Stimulated activated naive CD4-positive, alpha-beta T cell (primary cell): ENCODE measurements around the gene NPAS4.
"Not testable (repeated sequence)": the region's sequence is repeated elsewhere in the genome, so short reads cannot be mapped to it uniquely, and the experiment has no call there.

Source experiments
- DNase-seq, 6 experiments: peaks; one replicate each; lab custom pipeline; 2025; lab: John Stamatoyannopoulos, UW

NPAS4 gene

GRCh38 chr11:66454828-66455227, 34.0 kb downstream of the NPAS4 start:
- DNase-seq: no peak

DNA sequence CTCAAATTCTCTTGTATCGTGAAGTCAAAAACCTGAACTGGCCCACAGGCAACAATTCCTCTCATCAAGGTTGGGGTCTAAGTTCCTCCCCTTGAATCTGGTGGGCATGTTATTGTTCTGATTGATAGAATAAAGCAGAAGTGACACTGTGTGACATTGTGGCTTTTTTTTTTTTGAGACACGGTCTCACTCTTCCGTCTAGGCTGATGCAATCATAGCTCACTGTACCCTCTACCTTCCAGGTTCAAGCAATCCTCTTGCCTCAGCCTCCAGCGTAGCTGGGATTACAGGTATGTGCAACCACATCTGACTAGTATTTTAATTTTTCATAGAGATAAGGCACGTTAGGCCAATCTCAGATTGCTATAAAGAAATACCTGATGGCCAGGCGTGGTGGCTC, 37.0 kb downstream of the NPAS4 start:
- no peak for DNase-seq

- no peak for DNase-seq
Measured at GRCh38 chr11:66459138-66459778, 38.4 kb downstream of the NPAS4 start.

- no peak for DNase-seq
Measured at GRCh38 chr11:66462010-66462409, 41.2 kb downstream of the NPAS4 start.

GRCh38 chr11:66462911-66463310, 42.1 kb downstream of the NPAS4 start:
- no peak for DNase-seq

GRCh38 chr11:66464116-66464515, 43.3 kb downstream of the NPAS4 start:
- not testable (repeated sequence) for DNase-seq

DNA sequence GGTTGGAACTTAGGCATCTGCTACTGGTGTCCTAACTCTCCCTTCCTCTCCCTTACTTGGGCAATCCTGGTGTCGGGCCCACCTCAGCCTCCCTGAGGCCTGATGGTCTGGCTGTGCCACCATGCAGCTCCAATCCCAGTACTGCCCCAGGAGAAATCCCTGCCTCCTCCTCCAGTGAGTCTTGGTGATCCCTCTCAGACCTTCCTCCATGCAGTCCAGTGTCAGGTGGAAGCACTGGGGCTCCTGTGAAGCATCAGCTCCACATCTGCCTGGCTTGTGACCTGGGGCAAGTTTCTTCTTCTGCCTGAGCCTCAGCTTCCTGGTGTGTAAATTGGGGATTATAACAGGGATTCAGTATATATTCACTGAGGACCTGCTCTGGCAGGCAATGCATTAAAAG, 44.1 kb downstream of the NPAS4 start:
- no peak for DNase-seq

DNA sequence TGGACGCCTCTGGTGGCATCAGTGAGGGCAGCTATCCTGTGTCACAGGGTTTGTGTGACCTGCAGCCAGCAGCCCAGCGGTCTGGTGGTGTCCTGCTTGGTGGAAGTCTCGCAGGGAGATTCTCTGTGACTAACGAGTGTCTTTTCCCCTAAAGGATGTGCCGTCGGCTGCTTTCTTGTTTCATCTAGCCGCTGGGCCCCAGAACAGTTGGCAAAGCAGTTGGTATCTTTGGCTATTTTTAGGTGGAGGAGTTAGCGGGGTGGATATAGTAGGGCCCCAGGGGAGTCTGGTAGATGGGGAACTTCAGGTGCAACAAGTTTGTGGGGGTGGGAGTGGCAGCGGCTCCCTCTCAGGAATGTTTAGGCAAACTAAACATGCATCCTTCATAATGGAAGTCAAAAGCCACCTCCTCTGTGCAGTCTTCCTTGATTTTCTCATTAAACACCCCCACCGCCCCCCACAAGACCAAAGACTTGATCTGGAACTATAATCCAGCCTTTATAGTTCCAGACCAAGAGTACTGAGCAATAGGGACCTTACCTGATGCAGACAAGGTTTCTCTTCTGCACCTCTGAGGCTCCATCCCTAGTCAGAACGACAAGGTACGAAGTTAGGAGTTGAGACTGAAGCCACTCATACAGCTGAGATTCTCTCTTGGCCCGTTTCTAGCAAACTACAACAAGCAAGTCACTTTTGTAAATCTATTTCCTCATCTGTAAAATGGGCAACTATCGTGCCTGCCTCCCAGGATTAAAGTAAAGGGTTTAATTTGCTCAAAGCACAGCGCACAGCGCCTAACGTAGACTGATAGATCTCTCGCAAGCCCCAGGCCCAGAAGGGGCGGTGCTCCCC, 44.8 kb downstream of the NPAS4 start:
- DNase-seq: no peak

GRCh38 chr11:66466225-66467033, 45.6 kb downstream of the NPAS4 start, which contains the start of gene PELI3:
PELI3 (plus strand) TSS chr11:66466905; CDS start chr11:66468129, 1,224 bp downstream.
- DNase-seq: peak; percentile 86 to 98 (median 95)

DNA sequence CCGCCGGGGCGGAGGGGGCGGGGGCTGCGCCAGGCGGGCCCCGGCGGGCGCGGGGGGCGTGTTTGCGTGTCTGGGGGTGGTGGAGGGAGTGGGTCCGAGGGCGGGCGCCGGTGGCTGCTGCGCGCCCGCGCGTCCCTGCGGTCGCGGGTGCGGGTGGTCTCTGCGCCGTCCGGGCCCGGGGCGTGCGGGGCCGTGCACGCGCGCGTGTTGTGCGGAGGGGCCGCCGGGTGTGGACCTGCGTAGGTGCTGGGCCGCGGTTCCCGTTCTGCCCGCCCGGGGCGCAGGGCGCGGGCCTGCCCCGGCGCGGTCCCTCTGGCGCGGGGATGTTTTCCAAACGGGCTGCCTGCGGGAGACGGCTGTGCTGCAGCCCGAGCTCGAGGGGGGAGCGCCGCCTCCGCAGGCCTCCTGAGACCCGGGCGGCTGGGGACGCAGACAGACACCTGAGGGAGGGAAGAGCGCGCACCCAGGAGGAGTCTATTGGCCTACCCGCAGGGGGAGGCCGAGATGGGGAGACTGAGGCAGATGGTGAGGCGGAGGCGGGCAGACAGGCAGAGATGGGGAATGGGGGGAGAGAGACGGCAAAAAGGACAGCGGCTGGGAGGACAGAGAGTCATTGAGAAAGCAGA, 46.3 kb downstream of the NPAS4 start:
- DNase-seq: peak in 1 of 6 experiments; percentile 76

DNA sequence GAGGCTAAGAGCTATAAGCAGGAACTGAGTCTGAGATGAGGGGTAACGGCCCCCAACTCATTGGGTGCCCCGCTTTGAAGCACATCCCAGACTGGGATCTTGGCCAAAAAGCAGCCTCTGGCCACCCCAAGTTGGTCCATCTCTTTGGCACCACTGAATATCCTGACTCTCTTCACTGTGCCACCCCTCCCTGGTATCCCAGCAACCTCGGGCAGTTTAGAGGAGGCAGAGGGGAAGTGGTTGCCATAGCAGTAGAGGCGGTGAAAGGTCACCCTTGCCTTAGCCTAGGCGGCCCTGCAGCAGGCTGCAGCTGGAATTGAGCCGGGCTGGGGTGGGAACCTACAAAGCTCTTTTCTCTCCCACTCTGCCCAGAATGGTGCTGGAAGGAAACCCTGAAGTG, 46.9 kb downstream of the NPAS4 start:
- DNase-seq: peak in 1 of 6 experiments; percentile 5

DNA sequence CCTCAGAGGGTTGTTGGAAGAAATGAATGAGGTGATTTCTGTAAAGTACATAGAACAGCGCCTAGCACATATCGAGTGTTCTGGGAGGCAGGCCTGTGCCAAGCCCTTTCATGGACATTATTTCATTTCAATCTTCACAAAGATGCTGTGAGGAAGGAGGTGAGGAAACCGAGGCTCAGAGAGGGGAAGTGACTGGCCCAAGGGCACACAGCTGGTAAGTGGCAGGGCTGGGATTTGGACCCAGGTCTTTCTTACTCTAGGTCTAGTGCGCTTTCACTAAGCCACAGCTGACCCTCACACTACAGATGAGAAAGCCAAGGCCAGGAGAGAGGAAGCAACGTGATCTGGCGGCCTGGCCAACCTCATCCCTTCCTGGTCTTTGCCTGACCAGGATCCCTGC, 47.9 kb downstream of the NPAS4 start:
- DNase-seq: no peak

GRCh38 chr11:66469441-66469840, 48.6 kb downstream of the NPAS4 start:
- DNase-seq: no peak

- DNase-seq: no peak
Measured at GRCh38 chr11:66470015-66470414, 49.2 kb downstream of the NPAS4 start.

- DNase-seq: no peak
Measured at GRCh38 chr11:66471142-66471541, 50.3 kb downstream of the NPAS4 start.

DNA sequence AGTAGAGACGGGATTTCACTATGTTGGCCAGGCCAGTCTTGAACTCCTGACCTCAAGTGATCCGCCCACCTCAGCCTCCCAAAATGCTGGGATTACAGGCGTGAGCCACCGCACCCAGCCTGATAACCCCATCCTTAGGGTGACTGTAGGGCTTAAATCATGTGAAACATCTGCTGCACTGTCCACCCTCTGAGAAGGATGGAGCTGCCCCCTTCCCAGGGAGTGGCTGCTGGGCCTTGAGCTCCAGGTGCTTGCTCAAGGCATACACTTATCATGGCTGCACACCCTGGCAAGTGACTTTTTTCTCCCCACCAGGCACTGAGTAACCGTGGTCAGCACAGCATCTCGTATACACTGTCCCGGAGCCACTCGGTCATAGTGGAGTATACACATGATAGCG, 51.2 kb downstream of the NPAS4 start:
- DNase-seq: no peak

GRCh38 chr11:66473167-66473566, 52.3 kb downstream of the NPAS4 start:
- no peak for DNase-seq

- no peak for DNase-seq
Measured at GRCh38 chr11:66473608-66474515, 53.0 kb downstream of the NPAS4 start.

GRCh38 chr11:66475349-66476172, 54.7 kb downstream of the NPAS4 start:
- DNase-seq: no peak
